HCT116 (cell line): ENCODE data around the gene CDH1. TPM values are rescaled to one million over a fixed set of nuclear protein-coding genes. Genes with fewer than 3 reads are reported as not detected.

Experiments
- ATAC-seq: fragments of 200-7000 bp; cut with Tn5 transposase; 2 replicates; pipeline ENCODE4 v1.9.1; 2020; ENCODE audit warnings: mild to moderate bottlenecking, moderate library complexity
- BruUV-seq: library from RNA; stranded (reverse); fragments of 400-500 nt; replicated peaks from 2 replicates; lab custom pipeline; 2021; lab: Mats Ljungman, UMichigan
- CTCF ChIA-PET: fragments of 300-600 bp; sonication (Branson Sonifier 250); formaldehyde crosslinking; loops from one replicate; lab custom pipeline; 2021; ENCODE audit warnings: antibody characterized with exemption; lab: Charles Lee
- POLR2A ChIA-PET: fragments of 300-600, 350-600 bp; sonication (Branson Sonifier 250); formaldehyde crosslinking; loops from one replicate; lab custom pipeline; 2021; ENCODE audit warnings: antibody characterized with exemption; lab: Charles Lee
- RAD21 ChIA-PET, 2 experiments: fragments of 300-600 bp; sonication (Branson Sonifier 250); formaldehyde crosslinking; loops; one replicate each; lab custom pipeline; 2023; ENCODE audit warnings: low total read pairs in 2 of 2; ENCODE audit not compliant: uncharacterized antibody in 2 of 2, unreplicated experiment in 2 of 2, low non-redundant PET in 1 of 2; lab: Charles Lee
- DNase-seq: peaks from one replicate; pipeline ENCODE4 v3.0.0-alpha.2; 2010; ENCODE audit warnings: low read depth, low spot score
- H2AFZ ChIP-seq: fragments of 200-600 bp; shearing (Covaris generic), sonication (generic); 2 replicates; pipeline ENCODE4 v1.6.1; 2017; ENCODE audit warnings: low read depth, mixed run types, mixed read lengths, antibody characterized with exemption, low read length; ENCODE audit not compliant: poor library complexity, severe bottlenecking
- H3K27ac ChIP-seq: 2 replicates; pipeline ENCODE4 v1.5.1; 2012; ENCODE audit warnings: low read depth, low read length
- H3K27me3 ChIP-seq: fragments of 200-600 bp; sonication (generic); 2 replicates; pipeline ENCODE4 v1.6.1; 2016; ENCODE audit warnings: mixed run types, low read length, mixed read lengths; ENCODE audit not compliant: insufficient read depth
- H3K36me3 ChIP-seq, 2 experiments: fragments of 200-500 bp in 1 of 2; fragments of 200-600 bp in 1 of 2; sonication (Bioruptor generic) in 1 of 2; sonication (generic) in 1 of 2; 2 replicates each; pipeline versions ENCODE4 v1.5.1 to v1.6.1; 2014 to 2016; ENCODE audit warnings: low read length in 2 of 2, inconsistent platforms in 1 of 2, mixed read lengths in 1 of 2, mixed run types in 1 of 2; ENCODE audit not compliant: insufficient read depth in 2 of 2, control insufficient read depth in 1 of 2
- H3K4me1 ChIP-seq, 2 experiments: fragments of 200-600 bp in 1 of 2; sonication (generic) in 1 of 2; 2 replicates each; pipeline versions ENCODE4 v1.5.1 to v1.6.1; 2012 to 2017; ENCODE audit warnings: low read length in 2 of 2, inconsistent platforms in 1 of 2, mild to moderate bottlenecking in 1 of 2, mixed read lengths in 1 of 2, mixed run types in 1 of 2, moderate library complexity in 1 of 2; ENCODE audit not compliant: insufficient read depth in 2 of 2, control insufficient read depth in 1 of 2
- H3K4me2 ChIP-seq: fragments of 200-600 bp; sonication (generic); 2 replicates; pipeline ENCODE4 v1.6.1; 2017; ENCODE audit warnings: mixed run types, low read length, mixed read lengths
- H3K4me3 ChIP-seq, 2 experiments: fragments of 200-600 bp in 1 of 2; sonication (generic) in 1 of 2; replicated peaks in 1 of 2; 2 replicates each; pipeline ENCODE4 v1.5.1; 2011 to 2016; ENCODE audit warnings: low read length in 2 of 2, control low read depth in 1 of 2, low read depth in 1 of 2, mild to moderate bottlenecking in 1 of 2, mixed read lengths in 1 of 2, mixed run types in 1 of 2
- H3K79me2 ChIP-seq: fragments of 200-600 bp; sonication (generic); 2 replicates; pipeline ENCODE4 v1.6.1; 2017; ENCODE audit warnings: mild to moderate bottlenecking, mixed run types, low read length, moderate library complexity, mixed read lengths; ENCODE audit not compliant: insufficient read depth
- H3K9ac ChIP-seq: fragments of 200-600 bp; sonication (generic); 2 replicates; pipeline ENCODE4 v1.6.1; 2016; ENCODE audit warnings: low read length, mixed read lengths
- H3K9me2 ChIP-seq: fragments of 200-600 bp; sonication (generic), shearing (Covaris generic); 2 replicates; pipeline ENCODE4 v1.6.1; 2017; ENCODE audit warnings: mixed run types, mild to moderate bottlenecking, moderate library complexity; ENCODE audit not compliant: insufficient read depth
- H3K9me3 ChIP-seq, 2 experiments: fragments of 200-500 bp in 1 of 2; fragments of 200-600 bp in 1 of 2; sonication (Bioruptor generic) in 1 of 2; sonication (generic) in 1 of 2; 2 replicates each; pipeline ENCODE4 v1.6.1; 2014 to 2017; ENCODE audit warnings: low read length in 2 of 2, mixed read lengths in 2 of 2, inconsistent platforms in 1 of 2, low read depth in 1 of 2, mild to moderate bottlenecking in 1 of 2, mixed run types in 1 of 2, moderate library complexity in 1 of 2; ENCODE audit not compliant: control insufficient read depth in 1 of 2, insufficient read depth in 1 of 2
- H4K20me1 ChIP-seq: fragments of 200-600 bp; sonication (generic), shearing (Covaris generic); 2 replicates; pipeline ENCODE4 v1.6.1; 2017; ENCODE audit warnings: mixed run types, mild to moderate bottlenecking, moderate library complexity; ENCODE audit not compliant: insufficient read depth
- CEBPB ChIP-seq: IDR thresholded peaks from 2 replicates; pipeline ENCODE4 v1.6.1; 2012; ENCODE audit warnings: low read depth
- CTCF ChIP-seq, 3 experiments: fragments of 200-600 bp in 1 of 3; sonication (generic) in 1 of 3; IDR thresholded peaks in 2 of 3; conservative IDR thresholded peaks in 1 of 3; 2 replicates each; pipeline ENCODE4 v1.5.1; 2012 to 2017; ENCODE audit warnings: low read depth in 2 of 3, low read length in 2 of 3, antibody characterized with exemption in 1 of 3, borderline replicate concordance in 1 of 3, control low read depth in 1 of 3, mild to moderate bottlenecking in 1 of 3, mixed read lengths in 1 of 3, mixed run types in 1 of 3, moderate library complexity in 1 of 3; ENCODE audit not compliant: insufficient read depth in 1 of 3
- EZH2 ChIP-seq: fragments of 200-600 bp; sonication (generic); IDR thresholded peaks from 2 replicates; pipeline ENCODE4 v1.6.1; 2017; ENCODE audit warnings: antibody characterized with exemption, mixed run types
- EZH2phosphoT487 ChIP-seq: fragments of 200-600 bp; IDR thresholded peaks from 2 replicates; pipeline ENCODE4 v1.6.1; 2018; ENCODE audit warnings: antibody characterized with exemption, borderline replicate concordance
- FOSL1 ChIP-seq: IDR thresholded peaks from 2 replicates; pipeline ENCODE4 v1.6.1; 2012; ENCODE audit warnings: low read depth
- JUND ChIP-seq: IDR thresholded peaks from 2 replicates; pipeline ENCODE4 v1.6.1; 2012
- POLR2A ChIP-seq: IDR thresholded peaks from 2 replicates; pipeline ENCODE4 v1.7.0; 2011; ENCODE audit warnings: borderline replicate concordance; ENCODE audit not compliant: insufficient read depth, insufficient read length; ENCODE audit errors: extremely low read depth
- POLR2AphosphoS5 ChIP-seq: IDR thresholded peaks from 2 replicates; pipeline ENCODE4 v1.6.1; 2011; ENCODE audit warnings: mild to moderate bottlenecking, low read depth, low read length, moderate library complexity
- REST ChIP-seq: IDR thresholded peaks from 2 replicates; pipeline ENCODE4 v1.6.1; 2012; ENCODE audit warnings: low read depth
- SP1 ChIP-seq: IDR thresholded peaks from 2 replicates; pipeline ENCODE4 v1.6.1; 2012; ENCODE audit warnings: low read depth
- ZFX ChIP-seq: fragments of 450-650 bp; IDR thresholded peaks from 2 replicates; pipeline ENCODE4 v1.6.1; 2017
- ZNF274 ChIP-seq: fragments of 200-500 bp; sonication (Bioruptor generic); IDR thresholded peaks from 2 replicates; pipeline ENCODE4 v1.6.1; 2014; ENCODE audit warnings: mild to moderate bottlenecking, low read depth, low read length, inconsistent platforms
- intact Hi-C: fragments of 100-400 bp; cut with micrococcal nuclease; formaldehyde crosslinking; loops from 2 replicates; pipeline ENCODE4 v1.10.0; 2022
- total RNA-seq: library from RNA; stranded (reverse); gene quantifications from one replicate; pipeline ENCODE4 v1.2.1, GENCODE V29; 2021; ENCODE audit not compliant: unreplicated experiment

Gene CDH1
- total RNA-seq, 1 experiment from 2014 or later = 73.2 TPM

- no TSS peak for BruUV-seq
- ChIA-PET CTCF (no interaction called here), POLR2A (no interaction called here), RAD21 (no interaction called here)
- Histone ChIP-seq H3K36me3 (peaks cover 0 to 4% of the 10 kb centered on the region in 2 experiments; a peak in 1 of 4 replicates), H2AFZ (no peak overlapping the region), H3K9me3 (no peaks in the 10 kb centered on the region), H4K20me1 (no peaks in the 10 kb centered on the region), H3K4me2 (no peak overlapping the region), H3K9me2 (no peaks in the 10 kb centered on the region), H3K4me1 (no peaks in the 10 kb centered on the region), H3K27me3 (no peaks in the 10 kb centered on the region), H3K79me2 (no peaks in the 10 kb centered on the region), H3K27ac (no peak overlapping the region), H3K4me3 (no peak overlapping the region), H3K9ac (no peak overlapping the region)
- ATAC-seq (no peak), DNase-seq (no peak)
- intact Hi-C loops = no loop called here
- TF ChIP-seq CEBPB (no peak), CTCF (IDR thresholded peaks at IDR 0.05 in 2 of 3, conservative IDR thresholded peaks at IDR 0.05 in 1 of 3; ENCODE audit: borderline replicate concordance in 1 of 3, insufficient read depth in 1 of 3, low read depth in 2 of 3, low read length in 2 of 3) (no peak), POLR2AphosphoS5 (no peak), EZH2phosphoT487 (no peak)
These were observed 136.8 kb downstream of the CDH1 start for GRCh38 chr16:68873635-68874471.

- no peaks in the 10 kb centered on the region for H4K20me1 ChIP-seq
- H2AFZ ChIP-seq = no peak overlapping the region
- BruUV-seq = no TSS peak
- H3K79me2 ChIP-seq = no peaks in the 10 kb centered on the region
- no peaks in the 10 kb centered on the region for H3K9me2 ChIP-seq
- no peak overlapping the region for H3K9ac ChIP-seq
- H3K36me3 ChIP-seq = peaks cover 4% of the 10 kb centered on the region in 2 experiments; a peak in 1 of 4 replicates
- no peaks in the 10 kb centered on the region for H3K9me3 ChIP-seq
- H3K4me2 ChIP-seq = no peak overlapping the region
- intact Hi-C loops = no loop called here
- no peaks in the 10 kb centered on the region for H3K27me3 ChIP-seq
- H3K4me1 ChIP-seq = no peaks in the 10 kb centered on the region
- POLR2A ChIA-PET = no interaction called here
- H3K27ac ChIP-seq = no peak overlapping the region
- CTCF ChIA-PET = no interaction called here
- DNase-seq (no peak), ATAC-seq (no peak)
- RAD21 ChIA-PET = no interaction called here
- no peak overlapping the region for H3K4me3 ChIP-seq
- no peak for TF ChIP-seq ZFX
- TF ChIP-seq ZNF274 = no peak
- TF ChIP-seq EZH2 = no peak
- no peak for TF ChIP-seq CTCF (IDR thresholded peaks at IDR 0.05 in 2 of 3, conservative IDR thresholded peaks at IDR 0.05 in 1 of 3; ENCODE audit: borderline replicate concordance in 1 of 3, insufficient read depth in 1 of 3, low read depth in 2 of 3, low read length in 2 of 3)
- no peak for TF ChIP-seq SP1
- TF ChIP-seq JUND = no peak
- TF ChIP-seq FOSL1 = no peak
- no peak for TF ChIP-seq REST
- no peak for TF ChIP-seq POLR2A
These were observed 138.8 kb downstream of the CDH1 start for GRCh38 chr16:68875871-68876270.
